Measurements from ENCODE around the gene DBH. TPM values are rescaled to one million over a fixed set of nuclear protein-coding genes. Genes with fewer than 3 reads are reported as not detected.

The DBH gene
- total and polyA plus RNA-seq, 2 of the 13 experiments (the other 11 are each of a cell fraction or from before 2014, with no cell fraction given), result not detected

GRCh38 chr9:133632806-133633680 is 3.1 kb upstream of the DBH start (continued):
- TF ChIP-seq ZBTB40 (IDR thresholded peaks at IDR 0.05) (no peak), ZBTB40 (CRISPR knock-in tag; IDR thresholded peaks at IDR 0.05) (no peak), ZNF777 (CRISPR knock-in tag; IDR thresholded peaks at IDR 0.05) (no peak), THAP9 (CRISPR knock-in tag; IDR thresholded peaks at IDR 0.05; ENCODE audit: borderline replicate concordance) (no peak), TEF (CRISPR knock-in tag; IDR thresholded peaks at IDR 0.05) (no peak), ATRX (CRISPR knock-in tag; IDR thresholded peaks at IDR 0.05; ENCODE audit: borderline replicate concordance) (no peak), E2F5 (CRISPR knock-in tag; conservative IDR thresholded peaks at IDR 0.05) (no peak), MAZ (IDR thresholded peaks at IDR 0.05; ENCODE audit: borderline replicate concordance, low read depth, low read length) (no peak), MAZ (CRISPR knock-in tag; IDR thresholded peaks at IDR 0.05; ENCODE audit: low read depth) (no peak), ZMAT5 (CRISPR knock-in tag; IDR thresholded peaks at IDR 0.05; ENCODE audit: borderline replicate concordance, low read depth) (no peak), ZNF678 (CRISPR knock-in tag; IDR thresholded peaks at IDR 0.05) (no peak), ELF4 (CRISPR knock-in tag; IDR thresholded peaks at IDR 0.05; ENCODE audit: borderline replicate concordance) (no peak)

All from HepG2 (cell line).